Measurements from ENCODE around the gene CPSF3. TPM values are rescaled to one million over a fixed set of nuclear protein-coding genes. Genes with fewer than 3 reads are reported as not detected.

Gene CPSF3
- total and polyA plus RNA-seq, 9 of the 15 experiments (the other 6 are each of a cell fraction or from before 2014, with no cell fraction given) = 54.2 to 151 (median 94.5) TPM

Other genes starting within 250 kb of the CPSF3 start
- 2.1 and 2.3 TPM in 2 replicates for gene ASAP2, start 216.8 kb upstream of the CPSF3 start, total RNA-seq (2014; rRNA removed)
- gene ASAP2, start 216.8 kb upstream of the CPSF3 start, total RNA-seq (2014; rRNA removed; fragmentation: Illumina TruSeq; extraction: Trizol) = 3.0 and 3.1 TPM in 2 replicates
- 2.3 and 3.2 TPM in 2 replicates for gene ASAP2, start 216.8 kb upstream of the CPSF3 start, total RNA-seq (2015; rRNA removed; fragmentation: Illumina TruSeq; extraction: Trizol)
- 4.3 and 5.5 TPM in 2 replicates for gene ASAP2, start 216.8 kb upstream of the CPSF3 start, total RNA-seq (2021)
- gene ASAP2, start 216.8 kb upstream of the CPSF3 start, polyA plus RNA-seq (2011; rRNA removed) = 3.1 and 8.7 TPM in 2 replicates
- 2.4 and 3.2 TPM in 2 replicates for gene ASAP2, start 216.8 kb upstream of the CPSF3 start, polyA plus RNA-seq (2014; fragmentation: Illumina TruSeq; extraction: Trizol)
- gene ASAP2, start 216.8 kb upstream of the CPSF3 start, polyA plus RNA-seq (2014; fragmentation: Nextera tagmentation; extraction: Ambion mirVana) = under 1 TPM; 0.06 to 0.07 TPM
- 2.2 and 3.3 TPM in 2 replicates for gene ASAP2, start 216.8 kb upstream of the CPSF3 start, polyA plus RNA-seq (2014; rRNA removed)
- 45.6 and 49.9 TPM in 2 replicates for gene ITGB1BP1, start 126 bp upstream of the CPSF3 start, total RNA-seq (2014; rRNA removed)
- gene ITGB1BP1, start 126 bp upstream of the CPSF3 start, total RNA-seq (2014; rRNA removed; fragmentation: Illumina TruSeq; extraction: Trizol) = 45.7 and 56.2 TPM in 2 replicates
- gene ITGB1BP1, start 126 bp upstream of the CPSF3 start, total RNA-seq (2015; rRNA removed; fragmentation: Illumina TruSeq; extraction: Trizol) = 39.2 and 44.1 TPM in 2 replicates
- gene ITGB1BP1, start 126 bp upstream of the CPSF3 start, total RNA-seq (2021) = 94.3 and 99.4 TPM in 2 replicates
- 64.0 and 95.3 TPM in 2 replicates for gene ITGB1BP1, start 126 bp upstream of the CPSF3 start, polyA plus RNA-seq (2011; rRNA removed)
- 55.2 and 59.8 TPM in 2 replicates for gene ITGB1BP1, start 126 bp upstream of the CPSF3 start, polyA plus RNA-seq (2014; fragmentation: Illumina TruSeq; extraction: Trizol)
- 10 to 100 TPM; 37.8 to 50.4 TPM for gene ITGB1BP1, start 126 bp upstream of the CPSF3 start, polyA plus RNA-seq (2014; fragmentation: Nextera tagmentation; extraction: Ambion mirVana)
- gene ITGB1BP1, start 126 bp upstream of the CPSF3 start, polyA plus RNA-seq (2014; rRNA removed) = 66.3 and 72.1 TPM in 2 replicates
- 0.50 TPM in 1 of 2 replicates, not detected in the other for gene IAH1, start 50.9 kb downstream of the CPSF3 start, total RNA-seq (2014; rRNA removed)
- gene IAH1, start 50.9 kb downstream of the CPSF3 start, total RNA-seq (2014; rRNA removed; fragmentation: Illumina TruSeq; extraction: Trizol) = 0.15 TPM in 1 of 2 replicates, not detected in the other
- not detected in 2 replicates for gene IAH1, start 50.9 kb downstream of the CPSF3 start, total RNA-seq (2015; rRNA removed; fragmentation: Illumina TruSeq; extraction: Trizol)
- 0.13 and 0.22 TPM in 2 replicates for gene IAH1, start 50.9 kb downstream of the CPSF3 start, total RNA-seq (2021)
- gene IAH1, start 50.9 kb downstream of the CPSF3 start, polyA plus RNA-seq (2011; rRNA removed) = not detected in 2 replicates
- gene IAH1, start 50.9 kb downstream of the CPSF3 start, polyA plus RNA-seq (2014; fragmentation: Illumina TruSeq; extraction: Trizol) = not detected in 2 replicates
- gene IAH1, start 50.9 kb downstream of the CPSF3 start, polyA plus RNA-seq (2014; fragmentation: Nextera tagmentation; extraction: Ambion mirVana) = 10 to 100 TPM; 13.0 to 19.3 TPM
- gene IAH1, start 50.9 kb downstream of the CPSF3 start, polyA plus RNA-seq (2014; rRNA removed) = 0.04 TPM in 2 replicates
- 19.0 and 19.6 TPM in 2 replicates for gene ADAM17, start 132.2 kb downstream of the CPSF3 start, total RNA-seq (2014; rRNA removed)
- gene ADAM17, start 132.2 kb downstream of the CPSF3 start, total RNA-seq (2014; rRNA removed; fragmentation: Illumina TruSeq; extraction: Trizol) = 28.1 and 33.7 TPM in 2 replicates
- gene ADAM17, start 132.2 kb downstream of the CPSF3 start, total RNA-seq (2015; rRNA removed; fragmentation: Illumina TruSeq; extraction: Trizol) = 27.1 and 28.5 TPM in 2 replicates
- gene ADAM17, start 132.2 kb downstream of the CPSF3 start, total RNA-seq (2021) = 27.9 and 30.0 TPM in 2 replicates
- gene ADAM17, start 132.2 kb downstream of the CPSF3 start, polyA plus RNA-seq (2011; rRNA removed) = 11.8 and 12.8 TPM in 2 replicates
- gene ADAM17, start 132.2 kb downstream of the CPSF3 start, polyA plus RNA-seq (2014; fragmentation: Illumina TruSeq; extraction: Trizol) = 21.5 and 22.1 TPM in 2 replicates
- 1 to 10 TPM; 5.8 to 7.8 TPM for gene ADAM17, start 132.2 kb downstream of the CPSF3 start, polyA plus RNA-seq (2014; fragmentation: Nextera tagmentation; extraction: Ambion mirVana)
- gene ADAM17, start 132.2 kb downstream of the CPSF3 start, polyA plus RNA-seq (2014; rRNA removed) = 15.2 and 16.4 TPM in 2 replicates
- gene YWHAQ, start 207.3 kb downstream of the CPSF3 start, total RNA-seq (2014; rRNA removed) = 97.7 and 108 TPM in 2 replicates
- 276 and 301 TPM in 2 replicates for gene YWHAQ, start 207.3 kb downstream of the CPSF3 start, total RNA-seq (2014; rRNA removed; fragmentation: Illumina TruSeq; extraction: Trizol)
- gene YWHAQ, start 207.3 kb downstream of the CPSF3 start, total RNA-seq (2015; rRNA removed; fragmentation: Illumina TruSeq; extraction: Trizol) = 191 and 203 TPM in 2 replicates
- 263 and 267 TPM in 2 replicates for gene YWHAQ, start 207.3 kb downstream of the CPSF3 start, total RNA-seq (2021)
- 245 and 359 TPM in 2 replicates for gene YWHAQ, start 207.3 kb downstream of the CPSF3 start, polyA plus RNA-seq (2011; rRNA removed)
- 218 and 243 TPM in 2 replicates for gene YWHAQ, start 207.3 kb downstream of the CPSF3 start, polyA plus RNA-seq (2014; fragmentation: Illumina TruSeq; extraction: Trizol)
- gene YWHAQ, start 207.3 kb downstream of the CPSF3 start, polyA plus RNA-seq (2014; fragmentation: Nextera tagmentation; extraction: Ambion mirVana) = 10 to 100 TPM; 63.1 to 79.2 TPM
- 151 and 178 TPM in 2 replicates for gene YWHAQ, start 207.3 kb downstream of the CPSF3 start, polyA plus RNA-seq (2014; rRNA removed)